Stimulated activated memory B cell treated with anti-CD40 and anti-IgM and Interleukin-4, amounts not matched to agents 10 μg/mL and 1 μg/mL and 100 μg/mL, for 72 hours (primary cell): ENCODE results near the gene CEPT1.

ENCODE experiments used
- ATAC-seq: fragments of 150-1000 bp; cut with Tn5 transposase; 2 replicates; pipeline ENCODE4 v1.10.0; 2021
- H3K27ac Mint-ChIP-seq: one replicate; pipeline ENCODE4 v1.8.0; 2022; ENCODE audit warnings: mild to moderate bottlenecking, mixed read lengths
- H3K27me3 Mint-ChIP-seq: one replicate; pipeline ENCODE4 v1.8.0; 2022; ENCODE audit warnings: mixed read lengths
- H3K36me3 Mint-ChIP-seq: one replicate; pipeline ENCODE4 v1.8.0; 2022; ENCODE audit warnings: mixed read lengths
- H3K4me1 Mint-ChIP-seq: one replicate; pipeline ENCODE4 v1.8.0; 2022; ENCODE audit warnings: mixed read lengths
- H3K4me3 Mint-ChIP-seq: one replicate; pipeline ENCODE4 v1.8.0; 2022; ENCODE audit warnings: mild to moderate bottlenecking, moderate library complexity, mixed read lengths
- H3K9me3 Mint-ChIP-seq: one replicate; pipeline ENCODE4 v1.8.0; 2022; ENCODE audit warnings: mixed read lengths

The CEPT1 gene

DNA sequence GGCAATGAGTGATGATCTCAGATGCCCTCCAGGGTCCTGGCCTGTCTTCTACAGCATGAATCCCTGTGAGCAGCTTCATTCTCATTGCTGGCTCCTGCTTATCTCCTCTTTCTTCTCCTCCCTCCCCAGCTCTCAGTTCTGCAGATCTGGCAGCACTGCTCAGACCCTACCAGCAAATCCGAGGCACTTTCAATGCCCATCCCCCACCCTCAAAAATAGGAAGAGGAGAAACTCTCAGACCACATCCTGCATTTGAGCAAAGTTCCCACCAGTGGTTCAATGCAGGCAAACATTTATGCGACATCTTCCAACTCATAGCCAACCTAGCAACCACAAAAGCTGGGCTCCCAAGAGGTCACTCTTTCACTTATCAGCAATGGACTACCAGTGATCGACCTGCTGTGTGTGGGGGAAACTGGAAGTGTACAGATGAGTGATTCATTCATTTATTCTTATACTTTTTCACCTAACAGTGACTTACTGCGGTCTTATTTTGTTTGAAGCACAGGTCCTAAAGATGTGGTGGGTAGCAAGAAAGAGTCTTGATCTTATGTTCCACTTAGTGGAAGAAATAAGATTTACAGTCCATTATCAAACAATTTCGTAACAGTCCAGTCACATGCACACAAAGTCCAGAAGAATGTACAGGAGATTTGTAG lies 81.7 kb downstream of the CEPT1 start:
- Mint-ChIP-seq H3K36me3 (no peaks in the 10 kb centered on the region), H3K4me1 (peaks cover 90% of the 10 kb centered on the region), H3K4me3 (peak overlapping the region; percentile 8), H3K9me3 (no peaks in the 10 kb centered on the region), H3K27me3 (no peaks in the 10 kb centered on the region), H3K27ac (peak overlapping the region; percentile 86)
- peak; percentile 79 for ATAC-seq

DNA sequence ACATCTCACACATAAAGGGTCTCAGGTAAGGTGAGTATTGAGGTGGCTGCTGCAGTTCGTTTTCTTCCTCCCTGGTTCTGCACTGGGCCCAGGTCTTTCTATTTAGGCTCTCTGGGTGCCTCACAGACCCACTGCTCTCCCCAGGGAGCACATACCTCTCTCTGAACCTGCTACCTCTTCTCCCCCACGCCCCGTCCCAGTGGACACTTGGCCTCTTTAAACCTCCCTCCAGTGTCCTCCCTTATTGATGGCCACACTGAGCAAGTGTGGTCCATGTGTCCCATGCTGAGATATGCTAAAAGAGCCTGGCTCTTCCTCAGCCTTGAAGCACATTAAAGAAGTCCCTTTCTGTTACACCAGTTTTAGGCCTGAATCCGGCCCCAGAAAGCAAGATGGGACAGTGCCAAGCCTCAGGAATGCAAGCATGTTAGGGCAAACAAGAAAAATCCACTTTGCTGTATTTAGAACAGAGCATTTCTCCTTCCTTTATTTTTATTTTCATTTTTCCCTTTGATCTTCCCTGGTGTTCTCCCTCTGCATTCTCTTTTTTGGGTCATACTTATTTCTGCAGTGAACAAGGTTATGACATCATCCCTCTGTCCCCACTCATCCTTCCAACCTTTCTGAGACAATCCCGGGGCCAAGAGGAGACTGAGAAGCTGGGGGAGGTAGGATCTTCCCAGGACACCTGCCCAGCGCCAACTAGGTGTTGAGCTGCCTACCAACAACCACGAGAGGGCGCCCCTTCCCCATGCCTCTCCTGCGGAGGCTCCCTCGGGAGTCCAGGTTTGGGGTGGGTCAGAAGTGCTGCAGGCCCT lies 82.5 kb downstream of the CEPT1 start:
- no peaks in the 10 kb centered on the region for H3K27me3 Mint-ChIP-seq
- H3K9me3 Mint-ChIP-seq = no peaks in the 10 kb centered on the region
- peak overlapping the region; percentile 86 for H3K27ac Mint-ChIP-seq
- H3K4me1 Mint-ChIP-seq = peaks cover 87% of the 10 kb centered on the region
- peak overlapping the region; percentile 76 for H3K4me3 Mint-ChIP-seq
- no peaks in the 10 kb centered on the region for H3K36me3 Mint-ChIP-seq
- ATAC-seq = peak; percentile 70

DNA sequence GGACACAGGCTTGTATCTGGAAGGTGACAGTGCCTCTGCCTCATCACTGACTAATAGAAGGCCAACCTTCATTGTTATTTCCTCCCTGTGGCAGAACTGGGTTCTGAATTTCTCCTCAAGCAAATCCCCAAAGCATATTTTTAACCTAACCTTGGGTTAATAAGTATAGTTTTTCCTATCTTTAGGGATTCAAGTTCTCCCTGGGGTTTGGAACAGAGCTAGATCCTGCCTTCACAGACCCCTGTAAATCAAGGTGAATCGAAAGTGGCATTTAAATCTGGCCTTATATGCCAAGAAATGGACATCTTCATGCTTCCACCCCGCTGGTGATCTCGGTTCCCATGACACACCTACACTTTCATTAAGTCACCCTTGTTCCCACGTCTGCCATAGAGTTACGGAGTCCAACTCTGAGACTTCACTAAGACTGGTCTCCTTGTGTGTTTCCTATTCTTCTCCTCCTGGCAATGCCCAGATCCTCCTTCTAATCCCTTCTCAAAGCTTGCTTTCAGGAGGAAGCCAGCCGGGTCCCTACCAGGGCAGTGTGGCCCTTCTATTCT lies 83.2 kb downstream of the CEPT1 start:
- ATAC-seq = no peak
- Mint-ChIP-seq H3K36me3 (no peaks in the 10 kb centered on the region), H3K4me1 (peaks cover 87% of the 10 kb centered on the region), H3K4me3 (no peak overlapping the region), H3K27ac (peak overlapping the region; percentile 86), H3K9me3 (no peaks in the 10 kb centered on the region), H3K27me3 (no peaks in the 10 kb centered on the region)

DNA sequence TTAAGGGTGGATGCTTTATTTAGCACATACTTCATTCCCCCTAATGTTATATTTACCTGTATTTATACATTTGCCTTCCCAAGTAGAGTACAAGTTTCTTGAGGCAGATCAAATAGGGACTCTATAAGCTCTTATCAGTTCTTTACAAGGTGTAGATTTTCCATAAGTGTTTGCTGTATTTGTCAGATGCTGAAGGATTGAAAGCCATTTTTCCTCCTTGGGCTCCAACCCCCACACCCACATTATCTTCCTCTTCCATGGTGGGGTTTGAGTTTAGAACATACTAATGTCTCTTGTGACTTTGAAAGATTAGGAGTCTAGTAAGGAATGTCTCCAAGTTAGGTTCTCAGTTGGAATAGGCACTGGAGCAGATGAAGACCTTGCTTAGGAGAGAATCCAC lies 85.1 kb downstream of the CEPT1 start:
- H3K9me3 Mint-ChIP-seq = no peaks in the 10 kb centered on the region
- H3K27me3 Mint-ChIP-seq = no peaks in the 10 kb centered on the region
- H3K36me3 Mint-ChIP-seq = no peaks in the 10 kb centered on the region
- H3K4me1 Mint-ChIP-seq = peaks cover 80% of the 10 kb centered on the region
- H3K4me3 Mint-ChIP-seq = no peak overlapping the region
- H3K27ac Mint-ChIP-seq = peak overlapping the region; percentile 70
- no peak for ATAC-seq

DNA sequence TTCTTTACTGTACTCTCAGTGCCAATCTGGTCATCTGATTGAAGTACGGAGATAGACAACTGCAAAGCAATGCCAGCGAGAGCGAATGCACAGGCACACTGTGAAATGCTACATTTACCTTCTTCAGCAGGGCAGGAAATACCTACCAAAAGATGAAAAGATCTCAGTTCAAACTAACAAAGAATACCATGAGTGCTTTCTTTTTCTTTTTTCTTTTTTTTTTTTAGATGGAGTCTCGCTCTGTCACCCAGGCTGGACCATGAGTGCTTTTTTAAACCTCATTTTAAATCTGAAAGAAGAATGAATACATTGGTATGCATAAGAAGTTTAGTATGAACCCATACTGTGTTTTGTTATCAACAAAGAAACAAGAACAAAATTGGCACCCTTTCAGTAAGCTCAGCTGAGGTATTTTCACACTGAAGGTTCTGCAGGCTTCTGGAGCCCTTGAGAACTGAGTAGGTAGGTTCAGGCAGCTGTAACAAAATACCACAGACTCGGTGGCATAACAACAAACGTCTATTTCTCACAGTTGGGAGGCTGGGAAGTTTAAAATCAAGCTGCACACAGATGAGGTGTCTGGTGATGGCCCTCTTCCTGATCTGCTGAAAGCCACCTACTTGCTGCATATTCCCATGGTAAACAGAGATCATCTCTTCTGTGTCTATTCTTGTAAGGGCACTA lies 85.8 kb downstream of the CEPT1 start:
- Mint-ChIP-seq H3K27ac (peak overlapping the region; percentile 70), H3K9me3 (no peaks in the 10 kb centered on the region), H3K4me1 (peaks cover 80% of the 10 kb centered on the region), H3K27me3 (no peaks in the 10 kb centered on the region), H3K36me3 (no peaks in the 10 kb centered on the region), H3K4me3 (no peak overlapping the region)
- no peak for ATAC-seq

DNA sequence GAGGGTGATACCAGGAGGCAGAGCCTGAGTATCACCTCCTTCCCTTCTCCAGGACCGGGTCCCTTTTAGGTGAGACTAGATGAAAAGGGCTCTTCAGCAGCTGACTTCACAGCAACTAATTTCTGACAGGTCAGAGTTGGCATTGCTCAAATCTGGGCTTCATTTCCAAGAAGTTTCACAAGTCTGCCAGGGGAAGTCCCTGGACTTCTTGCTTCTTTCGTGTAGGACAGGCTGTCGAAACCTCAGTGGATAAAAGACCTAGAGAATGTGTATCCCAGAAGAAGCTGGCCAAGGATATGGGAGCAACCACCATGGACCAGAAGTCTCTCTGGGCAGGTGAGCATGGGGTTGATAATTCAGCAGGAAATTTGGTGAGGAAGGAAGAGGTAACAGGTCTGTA lies 87.4 kb downstream of the CEPT1 start, which contains the start of gene CHI3L2:
CHI3L2 (plus strand) TSS at position 280 of the 400 bp plus-strand sequence; CDS start at position 297, 17 bp downstream.
- no peak for ATAC-seq
- no peaks in the 10 kb centered on the region for H3K9me3 Mint-ChIP-seq
- H3K4me3 Mint-ChIP-seq = no peak within 1 kb of the TSS
- no peaks in the 10 kb centered on the region for H3K27me3 Mint-ChIP-seq
- H3K36me3 Mint-ChIP-seq = no peaks in the 10 kb centered on the region
- peaks cover 70% of the 10 kb centered on the region for H3K4me1 Mint-ChIP-seq
- peak within 1 kb of the TSS; percentile 70 for H3K27ac Mint-ChIP-seq

DNA sequence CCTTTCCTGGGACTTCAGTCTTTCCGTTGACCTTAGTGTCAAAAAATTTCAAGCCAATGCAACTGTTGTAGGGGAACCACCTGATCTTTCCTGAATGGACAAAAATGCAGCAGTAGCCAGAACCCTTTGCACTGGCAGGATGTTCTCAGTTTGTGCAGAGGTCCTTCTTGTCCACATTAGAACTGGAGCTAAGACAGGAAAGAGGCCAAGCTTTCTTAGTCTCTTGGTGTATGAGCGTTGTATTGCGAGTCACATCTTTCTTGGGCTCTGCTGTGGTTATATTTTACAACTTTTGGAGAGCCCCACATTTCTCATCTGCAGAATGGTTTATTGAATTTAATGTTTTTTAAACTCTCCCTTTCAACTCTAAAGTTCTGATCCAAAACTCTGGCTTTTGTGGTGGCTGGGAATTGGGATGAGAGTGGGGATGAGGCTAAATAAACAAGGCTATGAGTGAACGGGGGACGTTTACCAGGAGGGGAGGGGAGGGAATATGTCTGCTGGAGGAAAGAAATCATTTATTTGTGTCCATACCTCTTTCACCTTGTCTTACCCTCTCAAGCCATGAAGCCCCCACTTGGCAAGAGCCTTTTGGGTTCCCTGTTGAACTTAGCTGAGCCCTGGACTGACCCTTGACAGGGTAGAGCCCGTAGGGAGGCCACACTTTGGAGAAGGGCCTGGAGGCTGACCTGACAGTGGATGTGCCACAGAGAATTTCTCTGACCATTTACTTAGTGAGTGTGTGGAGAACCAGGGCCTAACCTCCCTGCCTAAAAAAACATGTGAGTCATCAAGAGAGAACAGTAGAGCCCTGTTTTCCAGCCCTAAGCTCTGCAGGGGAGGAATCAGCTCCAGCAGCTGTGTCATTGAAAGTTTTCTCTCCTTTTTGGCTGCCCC lies 88.1 kb downstream of the CEPT1 start:
- Mint-ChIP-seq H3K27ac (peak overlapping the region; percentile 38), H3K9me3 (no peaks in the 10 kb centered on the region), H3K27me3 (no peaks in the 10 kb centered on the region), H3K4me3 (no peak overlapping the region), H3K4me1 (peaks cover 64% of the 10 kb centered on the region), H3K36me3 (no peaks in the 10 kb centered on the region)
- ATAC-seq = no peak

DNA sequence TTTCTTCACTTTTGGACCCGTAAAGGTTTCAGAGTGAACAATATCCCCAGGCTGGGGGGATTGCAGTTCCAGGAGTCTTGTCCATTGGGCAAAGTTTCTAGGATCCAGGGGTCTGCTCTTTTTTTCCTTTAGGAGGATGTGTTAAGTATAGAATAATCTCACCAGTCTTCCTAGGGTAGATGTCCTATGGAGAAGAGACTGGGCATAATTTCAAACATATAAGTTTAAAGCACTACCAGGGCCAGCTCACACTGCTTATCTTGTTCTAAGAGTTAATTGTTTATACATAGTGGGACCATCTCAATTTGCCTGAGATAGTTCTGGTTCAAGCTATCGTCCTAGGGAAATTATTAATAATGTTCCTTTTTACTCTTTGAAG lies 88.7 kb downstream of the CEPT1 start:
- H3K4me1 Mint-ChIP-seq = peaks cover 58% of the 10 kb centered on the region

DNA sequence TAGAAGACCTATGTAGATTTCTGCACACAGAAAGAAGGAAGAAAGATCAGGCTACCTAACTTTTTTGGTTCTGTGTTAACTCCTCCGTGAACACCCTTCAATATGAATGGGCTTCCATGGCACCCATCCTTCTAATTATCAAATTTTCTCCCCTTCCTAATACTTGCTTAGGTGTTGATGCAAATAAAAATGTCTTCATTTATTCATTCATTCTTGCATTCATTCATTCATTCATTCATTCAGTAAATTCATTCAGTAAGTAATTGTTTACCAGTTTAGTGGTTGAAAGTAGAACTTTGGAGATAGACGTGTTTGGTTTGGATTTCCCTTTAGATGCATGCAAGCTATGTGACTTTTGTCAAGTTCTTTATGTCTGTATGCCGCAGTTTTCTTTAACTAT lies 92.1 kb downstream of the CEPT1 start:
- Mint-ChIP-seq H3K27ac (no peak overlapping the region), H3K9me3 (no peaks in the 10 kb centered on the region), H3K4me3 (no peak overlapping the region), H3K27me3 (no peaks in the 10 kb centered on the region), H3K4me1 (peaks cover 44% of the 10 kb centered on the region), H3K36me3 (peaks cover 17% of the 10 kb centered on the region)
- ATAC-seq = no peak

More for the DNA sequence above, 88.7 kb downstream of the CEPT1 start:
- Mint-ChIP-seq H3K4me3 (no peak overlapping the region), H3K36me3 (no peaks in the 10 kb centered on the region), H3K27me3 (no peaks in the 10 kb centered on the region), H3K27ac (peak overlapping the region; percentile 88), H3K9me3 (no peaks in the 10 kb centered on the region)
- no peak for ATAC-seq

DNA sequence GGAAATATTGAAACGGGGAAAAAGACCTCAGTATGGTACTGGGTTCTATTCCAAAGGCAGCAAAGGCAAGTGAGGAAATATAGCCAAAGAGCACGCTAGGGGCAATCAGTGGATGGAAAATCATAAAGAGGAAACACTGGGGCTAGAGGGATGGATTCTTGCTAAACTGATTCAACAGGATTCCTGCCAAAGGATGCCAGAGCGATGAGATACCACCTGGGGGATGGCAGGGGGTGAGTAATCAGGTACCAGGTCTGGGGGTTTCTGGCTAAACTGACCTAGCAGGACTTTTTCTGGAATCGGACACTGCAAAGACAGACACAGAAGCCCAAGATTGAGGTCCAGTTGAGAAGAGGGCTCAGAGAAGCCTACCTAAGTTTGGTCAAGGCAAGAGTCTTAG lies 94.2 kb downstream of the CEPT1 start:
- Mint-ChIP-seq H3K27me3 (no peaks in the 10 kb centered on the region), H3K9me3 (no peaks in the 10 kb centered on the region), H3K4me3 (no peak overlapping the region), H3K27ac (no peak overlapping the region), H3K4me1 (peaks cover 35% of the 10 kb centered on the region), H3K36me3 (peaks cover 30% of the 10 kb centered on the region)
- no peak for ATAC-seq
